H1 (cell line): ENCODE results near the gene ATP11A. TPM values are rescaled to one million over a fixed set of nuclear protein-coding genes. Genes with fewer than 3 reads are reported as not detected.

ENCODE experiments used
- CTCF ChIA-PET: fragments of 300-600 bp; sonication (Branson Sonifier 250); formaldehyde crosslinking; loops from one replicate; lab custom pipeline; 2021; ENCODE audit not compliant: partially characterized antibody; lab: Charles Lee
- POLR2A ChIA-PET: fragments of 300-600 bp; sonication (Branson Sonifier 250); formaldehyde crosslinking; loops from one replicate; lab custom pipeline; 2021; ENCODE audit warnings: inconsistent platforms; ENCODE audit not compliant: partially characterized antibody; lab: Charles Lee
- DNase-seq, 2 experiments: peaks; one replicate each; pipeline versions ENCODE4 v3.0.0 to v3.0.0-alpha.2; 2010 to 2022; ENCODE audit warnings: low spot score in 2 of 2, low read depth in 1 of 2, mixed read lengths in 1 of 2
- FAIRE-seq: peaks from 2 replicates; lab custom pipeline; 2011; peaks lifted over from hg19 to GRCh38; lab: Jason Lieb, UNC
- H2AFZ ChIP-seq: 2 replicates; pipeline ENCODE4 v1.8.1; 2012; ENCODE audit warnings: low read length, inconsistent platforms
- H2AK5ac ChIP-seq: 2 replicates; pipeline ENCODE4 v1.6.1; 2013; ENCODE audit warnings: low read depth, low read length
- H2BK120ac ChIP-seq: replicated peaks from 2 replicates; pipeline ENCODE3; 2013; ENCODE audit warnings: low read depth, low read length, inconsistent platforms
- H2BK12ac ChIP-seq: 2 replicates; pipeline ENCODE4 v1.6.1; 2013; ENCODE audit warnings: low read depth, low read length
- H2BK15ac ChIP-seq: 2 replicates; pipeline ENCODE4 v1.6.1; 2013; ENCODE audit warnings: low read length
- H2BK20ac ChIP-seq: 2 replicates; pipeline ENCODE4 v1.6.1; 2013; ENCODE audit warnings: low read length
- H2BK5ac ChIP-seq: 2 replicates; pipeline ENCODE4 v1.6.1; 2013; ENCODE audit warnings: low read depth, low read length
- H3K14ac ChIP-seq: 2 replicates; pipeline ENCODE4 v1.6.1; 2013; ENCODE audit warnings: inconsistent platforms; ENCODE audit not compliant: insufficient read length
- H3K18ac ChIP-seq: 2 replicates; pipeline ENCODE4 v1.6.1; 2013; ENCODE audit warnings: low read length; ENCODE audit errors: extremely low read depth
- H3K23ac ChIP-seq: 2 replicates; pipeline ENCODE4 v1.6.1; 2013; ENCODE audit warnings: inconsistent platforms; ENCODE audit not compliant: insufficient read length
- H3K23me2 ChIP-seq: 2 replicates; pipeline ENCODE4 v1.6.1; 2013; ENCODE audit warnings: low read depth, low read length
- H3K27ac ChIP-seq: 2 replicates; pipeline ENCODE4 v1.6.1; 2011; ENCODE audit warnings: low read depth, low read length, inconsistent platforms
- H3K27me3 ChIP-seq, 4 experiments: replicated peaks in 1 of 4; 1 replicate in 1 of 4; 2 replicates in 3 of 4; pipeline versions ENCODE4 v1.6.1 to v1.8.1; 2011 to 2013; ENCODE audit warnings: low read length in 3 of 4, mild to moderate bottlenecking in 3 of 4, inconsistent platforms in 2 of 4, mixed read lengths in 2 of 4, moderate library complexity in 1 of 4; ENCODE audit not compliant: control insufficient read depth in 3 of 4, insufficient read depth in 3 of 4; ENCODE audit errors: extremely low read depth in 1 of 4
- H3K36me3 ChIP-seq, 4 experiments: 2 replicates each; pipeline versions ENCODE4 v1.6.1 to v1.8.1; 2011 to 2013; ENCODE audit warnings: mild to moderate bottlenecking in 4 of 4, low read length in 3 of 4, moderate library complexity in 2 of 4, control low read depth in 1 of 4, inconsistent platforms in 1 of 4; ENCODE audit not compliant: insufficient read depth in 4 of 4, control insufficient read depth in 2 of 4
- H3K4ac ChIP-seq: replicated peaks from 2 replicates; pipeline ENCODE3; 2013; ENCODE audit warnings: low read length, low read depth, mixed read lengths, inconsistent platforms; ENCODE audit not compliant: insufficient read length
- H3K4me1 ChIP-seq, 4 experiments: replicated peaks in 1 of 4; 1 replicate in 1 of 4; 2 replicates in 3 of 4; pipeline versions ENCODE4 v1.6.1 to v1.8.1; 2011 to 2013; ENCODE audit warnings: low read length in 3 of 4, inconsistent platforms in 2 of 4, mixed read lengths in 1 of 4; ENCODE audit not compliant: insufficient read depth in 4 of 4, control insufficient read depth in 3 of 4
- H3K4me2 ChIP-seq, 2 experiments: 2 replicates each; pipeline versions ENCODE4 v1.6.1 to v1.8.1; 2011 to 2013; ENCODE audit warnings: low read depth in 2 of 2, low read length in 2 of 2, control low read depth in 1 of 2, inconsistent platforms in 1 of 2, mild to moderate bottlenecking in 1 of 2; ENCODE audit not compliant: insufficient read depth in 1 of 2
- H3K4me3 ChIP-seq, 4 experiments: fragments of 200-600, 300-600 bp in 1 of 4; sonication (generic), shearing (Covaris generic), sonication (Bioruptor Twin) in 1 of 4; 2 replicates each; pipeline versions ENCODE4 v1.5.1 to v1.8.1; 2011 to 2016; ENCODE audit warnings: low read length in 4 of 4, low read depth in 3 of 4, control low read depth in 2 of 4, inconsistent platforms in 2 of 4, mild to moderate bottlenecking in 2 of 4, mixed read lengths in 1 of 4, moderate library complexity in 1 of 4; ENCODE audit not compliant: insufficient read depth in 2 of 4; ENCODE audit errors: extremely low read depth in 1 of 4
- H3K56ac ChIP-seq: replicated peaks from 2 replicates; pipeline ENCODE3; 2013; ENCODE audit warnings: low read depth, mild to moderate bottlenecking, mixed read lengths, low read length, inconsistent platforms; ENCODE audit not compliant: insufficient read length
- H3K79me1 ChIP-seq: 2 replicates; pipeline ENCODE4 v1.6.1; 2013; ENCODE audit warnings: low read depth, low read length, control low read depth
- H3K79me2 ChIP-seq, 2 experiments: 2 replicates each; pipeline versions ENCODE4 v1.6.1 to v1.8.1; 2012 to 2013; ENCODE audit warnings: low read length in 2 of 2, mild to moderate bottlenecking in 2 of 2, inconsistent platforms in 1 of 2; ENCODE audit not compliant: insufficient read depth in 2 of 2, control insufficient read depth in 1 of 2
- H3K9ac ChIP-seq, 4 experiments: replicated peaks in 1 of 4; 1 replicate in 1 of 4; 2 replicates in 3 of 4; pipeline versions ENCODE4 v1.6.1 to v1.8.1; 2011 to 2013; ENCODE audit warnings: low read depth in 3 of 4, low read length in 3 of 4, control low read depth in 2 of 4, mild to moderate bottlenecking in 2 of 4, moderate library complexity in 2 of 4, inconsistent platforms in 1 of 4; ENCODE audit errors: extremely low read depth in 1 of 4
- H3K9me3 ChIP-seq, 2 experiments: 2 replicates each; pipeline versions ENCODE4 v1.6.1 to v1.8.1; 2012 to 2013; ENCODE audit warnings: mild to moderate bottlenecking in 2 of 2, moderate library complexity in 2 of 2, control low read depth in 1 of 2, inconsistent platforms in 1 of 2, low read depth in 1 of 2, low read length in 1 of 2, mixed read lengths in 1 of 2; ENCODE audit not compliant: insufficient read depth in 2 of 2
- H4K20me1 ChIP-seq, 2 experiments: replicated peaks in 1 of 2; 2 replicates each; pipeline versions ENCODE3 to v1.8.1; 2011 to 2013; ENCODE audit warnings: inconsistent platforms in 2 of 2, low read length in 2 of 2, mild to moderate bottlenecking in 1 of 2; ENCODE audit not compliant: insufficient read depth in 2 of 2, control insufficient read depth in 1 of 2
- H4K5ac ChIP-seq: 2 replicates; pipeline ENCODE4 v1.6.1; 2013; ENCODE audit warnings: low read length, low read depth, mixed read lengths, inconsistent platforms; ENCODE audit not compliant: insufficient read length
- H4K8ac ChIP-seq: 2 replicates; pipeline ENCODE4 v1.8.0; 2013; ENCODE audit warnings: mild to moderate bottlenecking, moderate library complexity, low read length, inconsistent platforms; ENCODE audit not compliant: insufficient read depth; ENCODE audit errors: extremely low read depth
- H4K91ac ChIP-seq: replicated peaks from 2 replicates; pipeline ENCODE3; 2013; ENCODE audit warnings: low read length, mixed read lengths, inconsistent platforms; ENCODE audit not compliant: insufficient read length
- BRCA1 ChIP-seq: IDR thresholded peaks from 2 replicates; pipeline ENCODE4 v1.6.1; 2012; ENCODE audit warnings: low read depth, low read length, improper control_type of control experiment
- CEBPB ChIP-seq: IDR thresholded peaks from 2 replicates; pipeline ENCODE4 v1.6.1; 2012; ENCODE audit warnings: low read depth, low read length
- CHD2 ChIP-seq: IDR thresholded peaks from 2 replicates; pipeline ENCODE4 v1.6.1; 2012; ENCODE audit warnings: low read length, improper control_type of control experiment
- KDM1A ChIP-seq: fragments of 200-600, 300-600 bp; sonication (generic); IDR thresholded peaks from 2 replicates; pipeline ENCODE4 v1.7.1; 2016; ENCODE audit warnings: mild to moderate bottlenecking, low read length, borderline replicate concordance
- KDM5A ChIP-seq: fragments of 200-600 bp; IDR thresholded peaks from 2 replicates; pipeline ENCODE4 v1.7.1; 2012; ENCODE audit warnings: mild to moderate bottlenecking, low read length, inconsistent platforms, mixed read lengths
- MAFK ChIP-seq: IDR thresholded peaks from 2 replicates; pipeline ENCODE4 v1.6.1; 2012; ENCODE audit warnings: low read depth, mild to moderate bottlenecking, improper control_type of control experiment, low read length
- PHF8 ChIP-seq: fragments of 200-600 bp; sonication (generic); conservative IDR thresholded peaks from 2 replicates; pipeline ENCODE4 v1.7.1; 2012; ENCODE audit warnings: low read depth, mild to moderate bottlenecking, inconsistent platforms, low read length, moderate library complexity
- SIN3A ChIP-seq, 2 experiments: IDR thresholded peaks in 1 of 2; conservative IDR thresholded peaks in 1 of 2; 2 replicates each; pipeline ENCODE4 v1.6.1; 2011 to 2012; ENCODE audit warnings: low read length in 2 of 2, improper control_type of control experiment in 1 of 2, low read depth in 1 of 2, mild to moderate bottlenecking in 1 of 2
- SP4 ChIP-seq: IDR thresholded peaks from 2 replicates; pipeline ENCODE4 v1.6.1; 2012; ENCODE audit warnings: low read length, inconsistent platforms
- TAF7 ChIP-seq: optimal IDR thresholded peaks from 2 replicates; pipeline ENCODE3; 2011; ENCODE audit warnings: low read depth, mild to moderate bottlenecking, inconsistent platforms, low read length, moderate library complexity, borderline replicate concordance
- TCF12 ChIP-seq: IDR thresholded peaks from 2 replicates; pipeline ENCODE4 v1.6.1; 2011; ENCODE audit warnings: low read depth, mild to moderate bottlenecking, low read length
- WGBS, 2 experiments: shearing (Covaris generic) in 1 of 2; methylation state at CpG; one replicate each; pipeline versions ENCODE4 v1.1.6 to v1.1.7; 2013 to 2015; ENCODE audit warnings: low lambda C conversion rate in 2 of 2, mixed read lengths in 2 of 2, inconsistent platforms in 1 of 2, low coverage in 1 of 2, missing lambda C conversion rate in 1 of 2; ENCODE audit not compliant: insufficient replicate concordance in 2 of 2, insufficient coverage in 1 of 2, insufficient read length in 1 of 2; ENCODE audit errors: extremely low coverage in 1 of 2, missing lambda C conversion rate in 1 of 2; 5-methylcytosine and 5-hydroxymethylcytosine counted together
- polyA plus RNA-seq, 7 experiments: library from polyadenylated mRNA; depleted of rRNA in 3 of 7; stranded (reverse) in 5 of 7; unstranded in 2 of 7; fragments of >200 nt in 5 of 7; fragments of 200-250 nt in 2 of 7; gene quantifications; 1 replicate in 5 of 7; 2 replicates in 1 of 7; 4 replicates in 1 of 7; pipeline versions ENCODE4 v1.2.1 to v1.2.3, GENCODE V29; 2011 to 2013; ENCODE audit warnings: missing spikeins in 2 of 7, mixed read lengths in 2 of 7
- total RNA-seq: library from RNA; stranded (reverse); fragmentation: NEBNext Ultra II Directional; extraction: Animal tissue kit (Norgen Biotek cat#: 25700); gene quantifications from 2 replicates; pipeline ENCODE4 v1.2.1, GENCODE V29; 2021

Gene ATP11A
- total and polyA plus RNA-seq, 2 of the 8 experiments (the other 6 are each of a cell fraction or from before 2014, with no cell fraction given), result 28.8 to 72.9 TPM

- H3K14ac ChIP-seq, result no peak overlapping the region
- H3K79me2 ChIP-seq, result no peaks in the 10 kb centered on the region
- no peak overlapping the region for H2BK5ac ChIP-seq
- H2BK120ac ChIP-seq, result no peak overlapping the region
- H4K91ac ChIP-seq, result no peak overlapping the region
- H4K20me1 ChIP-seq, result no peaks in the 10 kb centered on the region
- H3K4me1 ChIP-seq, result no peaks in the 10 kb centered on the region
- no peak for TF ChIP-seq BRCA1
- TF ChIP-seq SIN3A (conservative IDR thresholded peaks at IDR 0.05 in 1 of 2, IDR thresholded peaks at IDR 0.05 in 1 of 2; ENCODE audit: low read depth in 1 of 2, low read length in 2 of 2), result no peak
- no peak for TF ChIP-seq KDM5A
- TF ChIP-seq KDM1A, result no peak
- TF ChIP-seq TAF7, result no peak
- TF ChIP-seq PHF8, result no peak
- TF ChIP-seq TCF12, result no peak
- no peak for TF ChIP-seq SP4
- TF ChIP-seq CHD2, result no peak
- TF ChIP-seq CEBPB, result no peak
- TF ChIP-seq MAFK, result no peak
- CTCF ChIA-PET, result interaction anchor here (1.4 kb wide), 1 partner anchor 56 kb away, joined by 3 read pairs; no protein-coding TSS in a partner anchor
- H3K9ac ChIP-seq, result no peak overlapping the region
- no peaks in the 10 kb centered on the region; the same call in 1 of the 2 replicates for H3K79me1 ChIP-seq
- no peak overlapping the region for H3K4me3 ChIP-seq
- no peak overlapping the region for H4K5ac ChIP-seq
- DNase-seq, result no peak
- H3K4ac ChIP-seq, result no peak overlapping the region
- no peak overlapping the region for H2BK12ac ChIP-seq
- no peak overlapping the region for H3K27ac ChIP-seq
- no peak overlapping the region for H2AFZ ChIP-seq
- peaks cover 15 to 20% of the 10 kb centered on the region in 2 experiments; a peak in 3 of 4 replicates for H3K9me3 ChIP-seq
- no peaks in the 10 kb centered on the region for H3K23me2 ChIP-seq
- no peak overlapping the region for H2AK5ac ChIP-seq
- 92% methylated on average over 38 of the region's 38 CpGs; no CpG with 5 or more reads in 1 of the 2 experiments for WGBS, 2 experiments
- H3K18ac ChIP-seq, result no peak overlapping the region
- no peak overlapping the region for H3K23ac ChIP-seq
- no peak overlapping the region for H2BK15ac ChIP-seq
- peaks cover 11 to 64% (median 36%) of the 10 kb centered on the region in 4 experiments; a peak in 7 of 8 replicates for H3K36me3 ChIP-seq
- no peak overlapping the region for H3K56ac ChIP-seq
- no peak overlapping the region for H4K8ac ChIP-seq
- no peak for FAIRE-seq
- H3K27me3 ChIP-seq, result no peaks in the 10 kb centered on the region
- no peak overlapping the region for H2BK20ac ChIP-seq
- no peak overlapping the region for H3K4me2 ChIP-seq
- POLR2A ChIA-PET, result no interaction called here
Measured at GRCh38 chr13:112818040-112818697, 128.3 kb downstream of the ATP11A start.
